ENCODE results near the gene BICRA. TPM values are rescaled to one million over a fixed set of nuclear protein-coding genes. Genes with fewer than 3 reads are reported as not detected.
A peak's percentile ranks its signal among the peaks of the same experiment; 100 is the strongest.

The BICRA gene
- total and polyA plus RNA-seq, 9 of the 15 experiments (the other 6 are each of a cell fraction or from before 2014, with no cell fraction given): 0.01 to 8.8 (median 1.2) TPM

GRCh38 chr19:47729468-47729798 is 120.5 kb downstream of the BICRA start (continued):
- peak; percentile 60 to 93; a peak in 2 of 4 replicates for TF ChIP-seq MAZ (CRISPR knock-in tag; conservative IDR thresholded peaks at IDR 0.05 in 1 of 2, IDR thresholded peaks at IDR 0.05 in 1 of 2)
- no peak for TF ChIP-seq SMARCA5 (IDR thresholded peaks at IDR 0.05)
- no peak for TF ChIP-seq ZNF408 (CRISPR knock-in tag; IDR thresholded peaks at IDR 0.05; ENCODE audit: low read depth)
- no peak for TF ChIP-seq MEIS2 (IDR thresholded peaks at IDR 0.05; ENCODE audit: partially characterized antibody)
- TF ChIP-seq C11orf30 (IDR thresholded peaks at IDR 0.05; ENCODE audit: low read depth): no peak
- no peak for TF ChIP-seq YBX1 (IDR thresholded peaks at IDR 0.05)
- TF ChIP-seq ETV1 (tag; conservative IDR thresholded peaks at IDR 0.05; ENCODE audit: low read depth): 0 out of 2 replicates have a peak, but pooled peaks have one; percentile 33
- peak; percentile 8; the same call in 1 of the 2 replicates for TF ChIP-seq ZNF263 (CRISPR knock-in tag; IDR thresholded peaks at IDR 0.05; ENCODE audit: borderline replicate concordance)
- TF ChIP-seq EP300 (IDR thresholded peaks at IDR 0.05; ENCODE audit: low read length): peak; percentile 35; the same call in 1 of the 2 replicates
- TF ChIP-seq SMAD1 (IDR thresholded peaks at IDR 0.05; ENCODE audit: low read depth, low read length, partially characterized antibody): no peak
- no peak for TF ChIP-seq ELK1 (CRISPR knock-in tag; IDR thresholded peaks at IDR 0.05)
- 0 out of 2 replicates have a peak, but pooled peaks have one; percentile 59 for TF ChIP-seq HNRNPL (IDR thresholded peaks at IDR 0.05; ENCODE audit: low read depth, low read length)
- TF ChIP-seq ARID4B (CRISPR knock-in tag; IDR thresholded peaks at IDR 0.05): no peak
- TF ChIP-seq XRCC5 (IDR thresholded peaks at IDR 0.05; ENCODE audit: low read depth, low read length): no peak
- 0 out of 4 replicates have a peak, but pooled peaks of 1 of the 2 experiments have one; percentile 48 for TF ChIP-seq TBL1XR1 (IDR thresholded peaks at IDR 0.05; ENCODE audit: low read length in 2 of 2)
- TF ChIP-seq NFE2L1 (tag; IDR thresholded peaks at IDR 0.05; ENCODE audit: borderline replicate concordance, low read depth): no peak
- no peak for TF ChIP-seq ATF6 (CRISPR knock-in tag; IDR thresholded peaks at IDR 0.05)
- TF ChIP-seq ZFP1 (CRISPR knock-in tag; IDR thresholded peaks at IDR 0.05): no peak
- no peak; the same call in 1 of the 2 replicates for TF ChIP-seq CTBP1 (IDR thresholded peaks at IDR 0.05; ENCODE audit: borderline replicate concordance)
- TF ChIP-seq HOMEZ (CRISPR knock-in tag; IDR thresholded peaks at IDR 0.05): no peak

Data from K562 (cell line).